RWPE1 (cell line): ENCODE data around the gene ARHGDIG.
A peak's percentile ranks its signal among the peaks of the same experiment; 100 is the strongest.
"Not testable (repeated sequence)": the region's sequence is repeated elsewhere in the genome, so short reads cannot be mapped to it uniquely, and the experiment has no call there.

ENCODE experiments used
- CTCF ChIA-PET: fragments of 350-600 bp; sonication (Branson Sonifier 250); formaldehyde crosslinking; extraction: SDS; loops from one replicate; lab custom pipeline; 2021; lab: Yijun Ruan, JAX
- POLR2A ChIA-PET: fragments of 400-600 bp; formaldehyde crosslinking; extraction: SDS; loops from one replicate; lab custom pipeline; 2020; ENCODE audit warnings: antibody characterized with exemption; ENCODE audit not compliant: low non-redundant PET; lab: Yijun Ruan, JAX
- DNase-seq: peaks from one replicate; pipeline ENCODE4 v3.0.0; 2012; ENCODE audit warnings: low spot score
- H3K27ac ChIP-seq: fragments of 450-650 bp; 2 replicates; pipeline ENCODE4 v1.5.1; 2017
- CTCF ChIP-seq: fragments of 450-650 bp; conservative IDR thresholded peaks from 2 replicates; pipeline ENCODE4 v1.5.1; 2017; ENCODE audit warnings: low read depth, mild to moderate bottlenecking

Gene ARHGDIG

DNA sequence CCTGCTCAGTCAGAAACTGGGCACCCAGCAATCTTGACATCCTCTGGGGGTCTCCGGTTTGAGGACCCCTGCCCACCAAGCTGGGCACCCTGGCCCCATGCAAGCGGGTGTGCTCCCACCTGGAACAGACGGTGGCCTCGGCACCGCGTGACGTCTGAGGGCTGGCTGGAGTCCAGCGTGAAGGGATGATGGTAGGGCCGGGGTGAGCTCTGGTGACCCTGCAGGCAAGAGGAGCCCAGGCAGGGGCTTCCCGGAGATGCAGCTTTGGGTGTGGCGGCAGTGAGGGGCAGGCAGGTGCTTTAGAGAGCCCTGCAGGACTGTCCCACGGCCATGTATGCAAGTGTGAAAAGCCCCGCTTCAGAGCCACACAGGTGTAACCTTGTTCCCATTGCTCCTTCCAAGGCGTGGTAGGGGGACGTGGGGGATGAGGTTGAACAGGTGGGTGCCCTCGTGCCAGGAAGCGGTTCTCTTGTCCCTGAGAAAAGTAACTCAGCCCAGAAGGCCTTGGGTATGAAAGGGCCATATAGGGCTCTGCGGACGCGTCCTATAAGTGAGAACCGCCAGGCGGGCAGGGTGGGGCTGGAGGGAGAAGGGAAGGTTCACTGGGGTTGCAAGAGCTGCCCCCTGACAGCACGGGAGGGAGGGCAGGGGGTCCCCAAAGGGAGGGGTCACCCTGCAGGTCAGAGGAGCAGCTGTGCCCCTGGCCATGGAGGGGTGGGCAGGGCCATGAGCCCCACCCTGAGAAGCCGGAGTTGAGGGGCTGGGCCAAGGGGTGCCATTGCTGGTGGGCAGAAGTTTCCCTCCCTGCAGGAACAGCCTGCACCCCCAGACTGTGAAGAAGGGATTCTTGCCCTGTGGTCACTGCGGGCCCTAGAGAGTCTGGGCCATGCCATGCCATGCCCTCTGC is 13.9 kb upstream of the ARHGDIG start:
- ChIA-PET CTCF (interaction anchor here (0.7 kb wide), 1 partner anchor 27 kb away, joined by 5 read pairs; no protein-coding TSS in a partner anchor), POLR2A (no interaction called here)
- H3K27ac ChIP-seq = peak overlapping the region; percentile 48; the same call in 1 of the 2 replicates
- no peak for DNase-seq
- TF ChIP-seq CTCF = no peak

DNA sequence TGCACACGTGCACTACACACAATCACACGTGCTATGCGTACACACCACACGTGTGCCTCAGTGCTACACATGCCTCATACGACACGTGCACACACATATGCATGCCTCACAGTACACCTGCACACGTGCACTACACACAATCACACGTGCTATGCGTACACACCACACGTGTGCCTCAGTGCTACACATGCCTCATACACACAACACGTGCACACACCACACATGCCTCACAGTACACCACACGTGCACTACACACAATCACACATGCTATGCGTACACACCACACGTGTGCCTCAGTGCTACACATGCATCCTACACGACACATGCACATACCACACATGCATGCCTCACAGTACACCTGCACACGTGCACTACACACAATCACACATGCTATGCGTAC is 12.8 kb upstream of the ARHGDIG start:
- H3K27ac ChIP-seq, POLR2A ChIA-PET, DNase-seq, CTCF ChIA-PET: not testable (repeated sequence)

DNA sequence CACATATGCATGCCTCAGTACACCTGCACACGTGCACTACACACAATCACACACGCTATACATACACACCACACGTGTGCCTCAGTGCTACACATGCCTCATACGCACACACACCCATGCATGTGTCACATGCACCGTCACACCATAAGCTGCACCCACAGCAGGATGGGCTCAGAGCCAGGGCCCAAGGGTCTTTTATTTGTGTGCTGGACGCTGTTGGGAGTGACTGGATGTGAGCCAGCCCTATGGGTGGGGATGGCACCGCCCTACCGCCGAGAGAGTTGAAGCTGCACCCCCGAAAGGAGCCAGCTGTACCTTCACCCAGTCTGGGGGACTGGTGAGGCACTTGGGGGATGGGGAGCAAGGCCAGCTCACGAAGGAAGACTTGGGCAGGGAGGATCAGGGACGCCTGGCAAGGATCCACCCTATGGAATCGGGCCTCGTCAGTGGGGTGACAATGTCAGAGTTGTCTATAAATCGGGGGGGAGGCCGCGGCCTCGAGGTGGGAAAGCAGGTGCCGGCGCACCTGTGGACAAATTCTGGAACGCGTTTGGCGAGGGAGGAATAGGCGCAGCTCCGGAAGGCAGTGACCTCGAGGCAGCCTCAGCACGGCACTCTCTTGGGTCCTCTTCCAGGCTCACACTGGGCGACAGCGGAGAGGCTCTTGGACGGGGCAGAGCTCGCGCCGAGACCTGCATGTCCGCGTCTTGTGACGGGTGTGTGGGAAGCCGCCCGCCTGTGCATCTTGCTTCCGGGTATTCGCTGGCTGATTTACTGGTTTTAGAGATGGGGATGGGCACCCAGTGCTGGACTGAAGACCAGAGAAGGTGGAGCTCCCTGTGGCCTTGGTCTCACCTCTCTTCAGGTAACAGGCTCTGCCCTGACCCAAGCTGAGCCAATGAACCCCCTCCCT is 12.0 kb upstream of the ARHGDIG start:
- H3K27ac ChIP-seq = no peak overlapping the region
- DNase-seq = no peak
- TF ChIP-seq CTCF = no peak
- ChIA-PET POLR2A (no interaction called here), CTCF (interaction anchor here (1.5 kb wide), 1 partner anchor 93 kb away, joined by 5 read pairs; no protein-coding TSS in a partner anchor)

GRCh38 chr16:269061-269796 is 11.2 kb upstream of the ARHGDIG start:
- CTCF ChIA-PET = interaction anchor here (1.5 kb wide), 1 partner anchor 93 kb away, joined by 5 read pairs; no protein-coding TSS in a partner anchor
- no peak for DNase-seq
- POLR2A ChIA-PET = interaction anchor here (0.6 kb wide), 1 partner anchor 1771 kb away, joined by 3 read pairs; no protein-coding TSS in a partner anchor
- TF ChIP-seq CTCF = no peak
- H3K27ac ChIP-seq = no peak overlapping the region

DNA sequence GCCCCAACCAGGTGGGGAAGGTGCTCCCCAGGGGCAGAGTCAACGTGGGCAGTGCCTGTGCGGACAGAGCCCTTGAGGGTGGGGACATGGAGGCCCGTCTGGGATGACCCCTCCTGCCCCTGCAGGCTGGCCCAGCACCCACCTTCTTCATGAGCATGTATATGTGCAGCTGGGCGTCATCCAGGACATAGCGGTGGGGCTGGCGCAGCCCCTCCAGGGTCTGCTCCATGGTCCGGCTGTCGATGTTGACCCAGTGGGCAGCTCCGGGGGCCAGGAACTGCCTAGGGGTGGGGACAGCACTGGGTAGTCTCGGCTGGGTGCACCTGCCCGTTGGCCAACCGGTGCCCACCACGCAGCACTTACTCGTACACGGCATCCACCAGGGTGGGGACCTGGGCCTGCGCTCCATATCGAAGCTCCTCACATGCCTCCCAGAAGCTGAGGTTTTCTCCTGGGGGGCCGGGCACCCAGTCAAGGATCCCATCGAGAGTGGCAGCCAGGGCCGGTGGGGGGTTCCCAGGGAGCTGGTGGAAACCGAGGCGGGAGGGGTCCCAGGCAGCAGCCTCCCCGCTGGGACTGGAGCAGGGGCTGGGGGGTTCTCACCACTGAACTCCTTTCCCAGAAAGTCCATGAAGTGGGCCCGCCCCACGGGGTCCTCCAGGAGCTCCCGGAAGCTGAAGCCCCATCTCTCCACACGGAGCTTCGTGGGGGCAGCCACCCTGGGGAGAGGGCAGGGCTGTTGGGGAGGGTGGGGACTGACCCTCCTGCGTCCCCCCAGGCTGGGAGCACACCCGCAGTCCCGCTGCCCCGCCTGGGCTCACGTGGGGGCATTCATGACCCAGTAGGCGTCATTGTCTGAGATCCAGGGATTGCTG is 9.8 kb upstream of the ARHGDIG start:
- DNase-seq = no peak
- POLR2A ChIA-PET = no interaction called here
- no peak overlapping the region for H3K27ac ChIP-seq
- CTCF ChIA-PET = no interaction called here
- TF ChIP-seq CTCF = no peak
